ENCODE data around the gene RFX2. TPM values are rescaled to one million over a fixed set of nuclear protein-coding genes. Genes with fewer than 3 reads are reported as not detected.

RFX2 gene
- total and polyA plus RNA-seq, 7 donors, result 1.2 to 21.2 (median 14.3) TPM

DNA sequence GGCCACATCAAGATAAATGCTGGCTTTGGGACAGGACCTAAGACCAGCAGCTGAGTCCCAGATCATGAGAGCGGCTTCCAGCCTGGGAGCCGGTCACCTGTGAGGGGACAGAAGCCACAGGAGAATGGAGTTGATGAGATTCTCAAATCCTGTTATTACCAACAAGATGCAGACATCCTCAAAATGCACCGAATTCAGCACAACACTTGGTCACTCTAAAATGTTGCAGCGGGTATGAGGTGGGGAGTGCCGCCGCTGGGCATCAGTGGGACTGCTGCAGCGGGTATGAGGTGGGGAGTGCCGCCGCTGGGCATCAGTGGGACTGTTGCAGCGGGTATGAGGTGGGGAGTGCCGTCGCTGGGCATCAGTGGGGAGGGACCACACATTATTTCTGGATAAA is 153.6 kb downstream of the RFX2 start:
- no peak for TF ChIP-seq EP300 (IDR thresholded peaks at IDR 0.05)
- TF ChIP-seq POLR2A (IDR thresholded peaks at IDR 0.05), result no peak
- TF ChIP-seq, protein P1, sequence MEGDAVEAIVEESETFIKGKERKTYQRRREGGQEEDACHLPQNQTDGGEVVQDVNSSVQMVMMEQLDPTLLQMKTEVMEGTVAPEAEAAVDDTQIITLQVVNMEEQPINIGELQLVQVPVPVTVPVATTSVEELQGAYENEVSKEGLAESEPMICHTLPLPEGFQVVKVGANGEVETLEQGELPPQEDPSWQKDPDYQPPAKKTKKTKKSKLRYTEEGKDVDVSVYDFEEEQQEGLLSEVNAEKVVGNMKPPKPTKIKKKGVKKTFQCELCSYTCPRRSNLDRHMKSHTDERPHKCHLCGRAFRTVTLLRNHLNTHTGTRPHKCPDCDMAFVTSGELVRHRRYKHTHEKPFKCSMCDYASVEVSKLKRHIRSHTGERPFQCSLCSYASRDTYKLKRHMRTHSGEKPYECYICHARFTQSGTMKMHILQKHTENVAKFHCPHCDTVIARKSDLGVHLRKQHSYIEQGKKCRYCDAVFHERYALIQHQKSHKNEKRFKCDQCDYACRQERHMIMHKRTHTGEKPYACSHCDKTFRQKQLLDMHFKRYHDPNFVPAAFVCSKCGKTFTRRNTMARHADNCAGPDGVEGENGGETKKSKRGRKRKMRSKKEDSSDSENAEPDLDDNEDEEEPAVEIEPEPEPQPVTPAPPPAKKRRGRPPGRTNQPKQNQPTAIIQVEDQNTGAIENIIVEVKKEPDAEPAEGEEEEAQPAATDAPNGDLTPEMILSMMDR (IDR thresholded peaks at IDR 0.05), result no peak
- TF ChIP-seq POLR2AphosphoS5 (IDR thresholded peaks at IDR 0.05), result no peak
- H3K36me3 ChIP-seq, result no peaks in the 10 kb centered on the region
- intact Hi-C loops (cut with DNase I), result no loop called here
- no peak for DNase-seq
- H3K4me1 ChIP-seq, result peaks cover 0 to 99% (median 81%) of the 10 kb centered on the region in 4 donors
- no peak overlapping the region for H3K4me3 ChIP-seq
- no peaks in the 10 kb centered on the region for H3K27me3 ChIP-seq
- H3K9me3 ChIP-seq, result no peaks in the 10 kb centered on the region
- 95 to 96% methylated on average over 12 of the region's 12 CpGs for WGBS, 2 donors
- H3K27ac ChIP-seq, result peak overlapping the region; percentile 82 to 92 (median 88)

DNA sequence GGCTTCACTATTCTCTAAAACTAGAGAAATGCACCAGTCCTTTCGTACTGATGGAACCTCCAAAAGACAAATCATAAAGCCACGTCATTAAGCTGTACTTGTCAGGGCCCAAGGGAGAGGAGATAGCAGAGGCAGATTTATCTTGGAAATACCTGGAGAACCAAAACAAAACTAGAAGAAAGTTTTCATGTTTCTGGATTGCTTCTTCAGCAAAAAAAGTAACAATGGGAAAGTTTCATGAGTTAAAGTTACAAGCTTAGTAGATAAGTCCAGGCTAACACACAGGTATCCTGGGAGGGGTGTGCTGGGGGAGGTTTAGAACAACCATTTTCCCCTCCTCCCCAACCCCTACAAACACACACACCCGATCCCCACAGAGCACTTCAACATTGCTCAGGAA is 154.0 kb downstream of the RFX2 start:
- Histone ChIP-seq H3K4me3 (no peak overlapping the region), H3K36me3 (no peaks in the 10 kb centered on the region), H3K4me1 (peaks cover 0 to 99% (median 81%) of the 10 kb centered on the region in 4 donors), H3K27ac (peak overlapping the region; percentile 82 to 92 (median 88)), H3K27me3 (no peaks in the 10 kb centered on the region), H3K9me3 (no peaks in the 10 kb centered on the region)
- no peak for TF ChIP-seq POLR2AphosphoS5 (IDR thresholded peaks at IDR 0.05)
- TF ChIP-seq, protein P1 (IDR thresholded peaks at IDR 0.05), result no peak
- DNase-seq, result no peak
- intact Hi-C loops (cut with DNase I), result no loop called here
- WGBS, 2 donors, result 77 to 84% methylated on average over 3 of the region's 3 CpGs

DNA sequence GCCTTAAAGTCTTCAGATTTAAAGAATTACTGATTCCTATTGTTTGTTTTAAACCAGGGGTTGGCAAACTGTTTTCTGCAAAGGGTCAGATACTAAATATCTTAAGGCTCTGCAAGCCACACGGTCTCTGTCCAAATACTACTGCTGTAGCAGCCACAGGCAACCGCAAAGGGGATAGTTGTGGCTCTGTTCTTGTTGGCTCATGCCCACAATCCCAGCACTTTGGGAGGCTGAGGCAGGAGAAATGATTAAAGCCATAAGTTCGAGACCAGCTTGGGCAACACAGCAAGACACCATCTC is 154.7 kb downstream of the RFX2 start:
- H3K4me3 ChIP-seq, result no peak overlapping the region
- WGBS, 2 donors, result 82 to 87% methylated on average over 3 of the region's 3 CpGs
- H3K9me3 ChIP-seq, result no peaks in the 10 kb centered on the region
- no peak for DNase-seq
- H3K27me3 ChIP-seq, result no peaks in the 10 kb centered on the region
- TF ChIP-seq POLR2AphosphoS5 (IDR thresholded peaks at IDR 0.05) (no peak), EP300 (IDR thresholded peaks at IDR 0.05) (no peak), POLR2A (IDR thresholded peaks at IDR 0.05) (no peak)
- TF ChIP-seq, protein P1 (IDR thresholded peaks at IDR 0.05), result no peak
- H3K27ac ChIP-seq, result peak overlapping the region; percentile 82 to 92 (median 88)
- H3K36me3 ChIP-seq, result no peaks in the 10 kb centered on the region
- intact Hi-C loops (cut with DNase I), result no loop called here
- H3K4me1 ChIP-seq, result peaks cover 0 to 99% (median 81%) of the 10 kb centered on the region in 4 donors

DNA sequence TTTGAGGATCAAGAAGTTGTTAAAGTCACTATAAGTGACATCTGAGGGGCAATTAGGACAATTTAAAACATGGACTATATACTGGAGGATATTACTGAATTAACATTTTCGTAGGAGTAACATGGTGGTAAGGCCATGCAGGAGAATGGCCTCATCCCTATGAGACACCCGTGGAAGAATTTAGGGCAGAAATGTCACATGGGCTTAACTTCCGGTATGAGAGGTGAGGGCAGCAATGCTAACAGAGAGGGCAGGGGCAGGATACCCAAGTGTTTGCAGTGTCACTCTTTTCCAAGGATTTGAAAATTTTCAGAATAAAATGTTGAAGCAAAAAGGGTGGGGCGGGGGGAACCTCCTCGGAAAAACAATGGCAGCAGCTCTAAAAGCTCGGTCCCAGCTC is 156.0 kb downstream of the RFX2 start:
- Histone ChIP-seq H3K9me3 (no peaks in the 10 kb centered on the region), H3K4me1 (peaks cover 0 to 99% (median 81%) of the 10 kb centered on the region in 4 donors), H3K4me3 (peak overlapping the region in 1 of 4 donors; percentile 11), H3K27ac (peak overlapping the region; percentile 82 to 92 (median 88)), H3K27me3 (no peaks in the 10 kb centered on the region), H3K36me3 (no peaks in the 10 kb centered on the region)
- TF ChIP-seq POLR2A (IDR thresholded peaks at IDR 0.05) (no peak), EP300 (IDR thresholded peaks at IDR 0.05) (no peak), POLR2AphosphoS5 (IDR thresholded peaks at IDR 0.05) (no peak)
- TF ChIP-seq, protein P1 (IDR thresholded peaks at IDR 0.05), result no peak
- intact Hi-C loops (cut with DNase I), result no loop called here
- 22 to 51% methylated on average over 6 of the region's 6 CpGs for WGBS, 2 donors
- no peak for DNase-seq

DNA sequence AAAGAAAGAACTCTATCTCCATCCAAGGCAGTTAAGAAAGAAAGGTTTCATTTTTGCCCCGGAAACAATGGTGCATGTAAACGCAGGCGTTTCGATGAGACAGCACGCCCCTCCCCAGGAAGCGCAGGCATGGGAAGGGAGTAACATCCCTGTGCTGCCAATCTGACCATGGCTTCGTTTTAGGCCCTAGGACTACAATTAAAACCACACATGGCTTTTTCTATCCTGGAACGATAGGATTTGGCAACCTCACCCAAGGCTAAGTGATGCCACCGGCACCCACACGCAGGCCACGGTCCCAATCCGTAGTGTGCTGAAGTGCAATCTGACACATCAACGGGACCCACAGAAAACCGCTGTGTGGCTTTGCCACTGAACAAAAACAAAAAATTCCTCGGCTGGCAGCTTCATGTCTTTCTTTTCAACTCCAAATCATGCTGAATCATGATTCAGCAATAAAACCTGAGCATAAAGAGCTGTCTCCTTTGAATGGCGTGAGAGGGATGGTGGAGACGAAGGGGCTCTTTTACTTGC is 156.6 kb downstream of the RFX2 start:
- H3K4me3 ChIP-seq, result no peak overlapping the region

More for the DNA sequence above, 156.6 kb downstream of the RFX2 start:
- H3K4me1 ChIP-seq, result peaks cover 0 to 100% (median 86%) of the 10 kb centered on the region in 4 donors
- intact Hi-C loops (cut with DNase I), result no loop called here
- H3K9me3 ChIP-seq, result no peaks in the 10 kb centered on the region
- DNase-seq, result peak; percentile 40
- H3K27ac ChIP-seq, result peak overlapping the region; percentile 82 to 92 (median 88)
- H3K36me3 ChIP-seq, result no peaks in the 10 kb centered on the region
- TF ChIP-seq POLR2AphosphoS5 (IDR thresholded peaks at IDR 0.05) (no peak), POLR2A (IDR thresholded peaks at IDR 0.05) (no peak), EP300 (IDR thresholded peaks at IDR 0.05) (no peak)
- TF ChIP-seq, protein P1 (IDR thresholded peaks at IDR 0.05), result no peak
- WGBS, 2 donors, result 58 to 81% methylated on average over 17 of the region's 17 CpGs
- no peaks in the 10 kb centered on the region for H3K27me3 ChIP-seq
